Astrocyte (in vitro differentiated cells and primary cell): ENCODE measurements around the gene EPRS1.

ENCODE experiments used
- EZH2 ChIP-seq: IDR thresholded peaks from 2 replicates; pipeline ENCODE4 v1.6.1; 2012; ENCODE audit warnings: mild to moderate bottlenecking, low read length, inconsistent platforms; ENCODE audit not compliant: insufficient read depth
- TF ChIP-seq, protein P1 (sequence below): IDR thresholded peaks from 2 replicates; pipeline ENCODE4 v1.5.1; 2011; ENCODE audit warnings: low read depth, mild to moderate bottlenecking, inconsistent platforms, low read length, moderate library complexity; ENCODE audit not compliant: insufficient read depth

DNA sequence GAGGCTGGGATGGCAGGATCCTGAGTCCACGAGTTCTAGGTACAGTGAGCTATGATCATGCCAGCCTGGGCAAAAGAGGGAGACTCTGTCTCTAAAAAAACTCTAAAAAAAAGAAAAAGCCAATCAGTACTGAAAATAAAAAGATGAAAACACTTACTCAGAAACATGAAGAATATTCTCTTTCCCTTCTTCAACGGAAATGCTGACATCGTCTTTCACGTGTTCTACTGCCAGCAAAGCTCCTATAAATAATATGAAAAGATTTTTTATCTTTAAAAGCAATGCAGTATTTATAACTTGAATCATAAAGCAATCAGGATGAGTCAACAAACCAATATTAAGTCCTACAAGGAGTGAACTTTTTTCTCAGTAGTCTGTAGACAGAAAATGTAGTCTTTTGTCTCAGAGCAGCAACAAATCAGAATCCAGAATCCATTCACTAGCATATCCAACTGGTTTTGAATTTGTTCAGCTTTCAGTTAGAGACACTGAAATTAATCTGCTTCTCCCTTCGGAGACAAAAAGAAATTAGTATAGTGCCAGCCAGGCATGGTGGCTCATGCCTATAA lies 6.2 kb downstream of the EPRS1 start:
- TF ChIP-seq, protein P1, sequence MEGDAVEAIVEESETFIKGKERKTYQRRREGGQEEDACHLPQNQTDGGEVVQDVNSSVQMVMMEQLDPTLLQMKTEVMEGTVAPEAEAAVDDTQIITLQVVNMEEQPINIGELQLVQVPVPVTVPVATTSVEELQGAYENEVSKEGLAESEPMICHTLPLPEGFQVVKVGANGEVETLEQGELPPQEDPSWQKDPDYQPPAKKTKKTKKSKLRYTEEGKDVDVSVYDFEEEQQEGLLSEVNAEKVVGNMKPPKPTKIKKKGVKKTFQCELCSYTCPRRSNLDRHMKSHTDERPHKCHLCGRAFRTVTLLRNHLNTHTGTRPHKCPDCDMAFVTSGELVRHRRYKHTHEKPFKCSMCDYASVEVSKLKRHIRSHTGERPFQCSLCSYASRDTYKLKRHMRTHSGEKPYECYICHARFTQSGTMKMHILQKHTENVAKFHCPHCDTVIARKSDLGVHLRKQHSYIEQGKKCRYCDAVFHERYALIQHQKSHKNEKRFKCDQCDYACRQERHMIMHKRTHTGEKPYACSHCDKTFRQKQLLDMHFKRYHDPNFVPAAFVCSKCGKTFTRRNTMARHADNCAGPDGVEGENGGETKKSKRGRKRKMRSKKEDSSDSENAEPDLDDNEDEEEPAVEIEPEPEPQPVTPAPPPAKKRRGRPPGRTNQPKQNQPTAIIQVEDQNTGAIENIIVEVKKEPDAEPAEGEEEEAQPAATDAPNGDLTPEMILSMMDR = no peak
- TF ChIP-seq EZH2 = no peak
